ENCODE measurements around the gene TESK2.
"Not testable (repeated sequence)": the region's sequence is repeated elsewhere in the genome, so short reads cannot be mapped to it uniquely, and the experiment has no call there.

The TESK2 gene

DNA sequence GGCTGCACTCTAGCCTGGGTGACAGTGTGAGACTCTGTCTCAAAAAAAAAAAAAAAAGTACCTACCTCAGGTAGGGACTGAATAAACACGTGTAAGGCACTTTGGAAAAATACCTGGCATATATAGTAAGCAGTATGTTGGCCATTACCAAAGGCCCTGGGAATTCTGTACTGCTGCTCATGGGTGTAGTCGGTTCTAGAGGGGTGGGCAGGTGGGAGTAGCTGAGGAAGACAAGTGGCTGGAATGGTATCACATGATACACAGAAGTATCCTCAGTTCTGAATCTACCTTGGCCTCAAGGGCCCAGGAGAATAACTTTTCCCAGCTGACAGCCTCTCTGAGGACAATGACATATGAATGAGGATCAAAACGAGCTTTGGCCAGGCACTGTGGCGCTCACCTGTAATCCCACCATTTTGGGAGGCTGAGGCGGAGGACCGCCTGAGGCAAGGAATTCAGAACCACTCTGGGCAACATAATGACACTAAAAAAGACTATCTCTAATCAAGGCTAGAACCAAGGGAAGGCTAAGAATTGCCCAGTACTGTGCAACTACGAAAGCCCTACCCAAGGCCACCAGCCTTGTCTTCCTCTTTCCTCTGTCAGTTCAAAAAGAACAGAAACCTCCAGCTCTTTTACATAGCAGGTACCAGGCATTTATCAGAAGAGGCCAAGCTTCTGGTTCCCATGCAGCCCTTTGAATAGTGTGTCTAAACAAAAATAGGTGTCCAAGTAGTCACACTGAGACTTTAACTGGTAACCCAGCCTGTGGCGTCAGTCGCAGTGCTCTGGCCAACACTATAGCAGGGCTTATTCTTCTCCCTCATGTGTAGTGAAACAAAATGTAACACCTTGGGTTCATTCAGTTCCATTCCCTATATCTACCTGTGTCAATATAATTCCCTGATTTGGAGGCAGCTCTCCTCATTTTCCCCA, 19.3 kb upstream of the TESK2 start:
- DNase-seq = no peak

DNA sequence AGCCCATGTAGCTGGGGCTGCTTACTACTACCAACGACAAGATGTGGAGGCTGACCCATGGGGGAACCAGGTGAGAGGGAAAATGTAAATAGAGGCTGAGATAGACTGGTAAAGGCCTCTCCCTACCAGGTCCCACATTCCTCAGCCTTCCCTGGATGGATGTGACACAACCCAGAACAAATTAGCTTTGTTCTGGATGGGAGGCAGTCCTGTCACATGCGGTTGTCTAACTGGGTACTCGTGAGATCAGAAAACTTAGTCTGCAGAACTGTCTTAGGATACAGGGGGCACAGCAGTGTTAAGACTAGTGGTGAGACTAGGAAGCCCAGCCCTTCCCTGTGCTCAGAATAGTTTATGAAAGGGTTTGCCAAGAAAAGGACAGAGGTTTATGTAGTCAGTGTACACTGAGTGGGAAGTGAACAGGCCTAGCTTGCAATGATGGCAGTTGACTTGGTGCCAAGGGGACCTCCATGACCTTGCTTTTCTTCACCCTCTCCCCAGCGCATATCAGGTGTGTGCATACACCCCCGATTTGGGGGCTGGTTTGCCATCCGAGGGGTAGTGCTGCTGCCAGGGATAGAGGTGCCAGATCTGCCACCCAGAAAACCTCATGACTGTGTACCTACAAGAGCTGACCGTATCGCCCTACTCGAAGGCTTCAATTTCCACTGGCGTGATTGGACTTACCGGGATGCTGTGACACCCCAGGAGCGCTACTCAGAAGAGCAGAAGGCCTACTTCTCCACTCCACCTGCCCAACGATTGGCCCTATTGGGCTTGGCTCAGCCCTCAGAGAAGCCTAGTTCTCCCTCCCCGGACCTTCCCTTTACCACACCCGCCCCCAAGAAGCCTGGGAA, 17.6 kb upstream of the TESK2 start:
- no peak for DNase-seq

DNA sequence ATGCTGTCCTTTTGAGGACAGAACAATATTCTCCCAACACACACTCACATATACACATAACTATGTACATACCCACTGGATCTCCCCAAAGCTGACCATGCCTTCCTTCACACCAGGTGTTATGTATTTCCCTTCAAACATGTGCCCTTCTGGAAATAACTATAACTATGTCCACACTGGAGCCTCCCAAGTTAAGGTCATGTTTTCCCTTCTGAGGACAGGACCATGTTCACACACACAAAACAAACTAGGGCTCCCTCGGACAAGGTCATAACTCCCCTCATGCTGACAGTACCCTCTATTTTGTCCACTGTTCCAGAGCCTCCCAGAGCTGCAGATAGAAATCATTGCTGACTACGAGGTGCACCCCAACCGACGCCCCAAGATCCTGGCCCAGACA, 16.9 kb upstream of the TESK2 start:
- no peak for DNase-seq

DNA sequence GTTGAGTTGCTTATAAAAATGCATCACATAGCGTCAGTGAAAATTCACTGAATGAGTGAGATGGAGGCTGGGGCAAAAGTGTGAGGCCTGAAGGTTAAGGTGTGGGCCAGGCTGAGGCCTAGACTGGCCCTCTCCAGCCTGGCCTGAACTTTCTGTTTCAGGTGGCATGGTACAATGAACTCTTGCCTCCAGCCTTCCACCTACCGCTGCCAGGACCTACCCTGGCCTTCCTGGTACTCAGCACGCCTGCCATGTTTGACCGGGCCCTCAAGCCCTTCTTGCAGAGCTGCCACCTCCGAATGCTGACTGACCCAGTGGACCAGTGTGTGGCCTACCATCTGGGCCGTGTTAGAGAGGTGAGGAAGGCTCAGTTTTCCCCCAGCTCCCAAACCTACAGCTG, 16.2 kb upstream of the TESK2 start:
- no peak for DNase-seq

DNA sequence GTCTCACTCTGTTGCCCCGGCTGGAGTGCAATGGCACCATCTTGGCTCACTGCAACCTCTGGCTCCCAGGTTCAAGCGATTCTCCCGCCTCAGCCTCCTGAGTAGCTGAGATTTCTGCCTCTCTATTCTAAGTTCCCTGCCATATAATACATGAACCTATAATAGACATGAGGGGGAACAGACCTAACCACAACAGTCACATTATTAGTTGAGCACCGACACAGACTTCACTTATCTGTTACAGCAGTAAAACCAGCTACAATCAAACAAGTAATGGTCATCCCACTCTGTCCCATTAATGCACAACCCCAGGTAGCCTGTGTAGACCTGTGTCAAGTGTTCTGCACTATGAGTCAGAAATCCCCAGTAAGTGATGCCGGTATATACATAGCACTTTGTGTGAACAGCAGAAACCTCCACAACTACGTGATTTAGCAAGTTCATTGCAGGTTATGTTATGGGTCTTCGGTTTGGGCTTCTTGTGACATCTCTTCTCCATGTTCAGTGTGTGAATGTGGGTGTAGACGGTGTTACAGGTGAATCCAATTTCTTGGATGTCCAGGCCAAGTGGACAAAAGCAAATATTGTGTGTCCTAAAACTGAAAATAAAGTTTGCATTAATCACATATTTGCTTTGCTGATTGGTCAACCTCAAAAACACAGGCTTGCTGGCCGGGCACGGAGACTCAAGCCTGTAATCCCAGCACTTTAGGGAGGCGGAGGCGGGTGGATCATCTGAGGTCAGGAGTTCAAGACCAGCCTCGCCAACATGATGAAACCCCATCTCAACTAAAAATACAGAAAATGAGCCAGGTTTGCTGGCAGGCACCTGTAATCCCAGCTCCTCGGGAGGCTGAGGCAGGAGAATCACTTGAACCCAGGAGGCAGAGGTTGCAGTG, 12.7 kb upstream of the TESK2 start:
- no peak for DNase-seq

DNA sequence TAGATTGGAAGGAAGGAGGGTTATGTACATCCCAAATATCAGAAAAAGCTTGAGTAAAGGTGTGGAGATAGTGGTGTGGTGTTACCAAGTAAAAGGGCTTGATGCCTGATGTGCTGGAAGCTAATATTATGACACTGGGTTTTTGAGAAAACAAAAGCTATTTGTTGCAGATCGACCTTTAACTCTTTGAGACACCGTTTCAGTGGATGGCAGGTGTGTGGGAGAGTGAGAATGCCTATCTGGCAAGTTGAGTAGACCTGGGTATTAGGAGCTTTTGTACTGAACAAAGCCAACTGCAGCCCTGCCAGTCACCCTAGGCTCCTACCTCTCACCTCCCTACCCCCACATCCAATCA, 10.5 kb upstream of the TESK2 start:
- no peak for DNase-seq

DNA sequence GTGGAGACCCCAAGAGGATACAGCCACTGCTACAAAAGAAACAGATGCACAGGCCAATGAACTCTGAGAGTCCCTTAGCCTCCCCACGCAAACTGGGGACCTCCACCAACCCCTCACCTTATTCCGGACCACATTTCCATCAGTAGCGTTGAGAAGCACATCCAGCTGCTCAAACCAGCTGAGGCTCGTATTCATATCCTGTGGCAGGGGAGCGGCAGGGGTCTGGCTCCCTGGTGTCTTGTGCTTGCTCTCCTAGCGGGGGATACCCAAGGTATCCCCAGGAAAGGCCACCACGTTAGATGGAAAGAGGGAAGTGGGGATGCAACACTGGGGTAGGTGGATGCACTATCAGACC, 8.4 kb upstream of the TESK2 start:
- DNase-seq = no peak

DNA sequence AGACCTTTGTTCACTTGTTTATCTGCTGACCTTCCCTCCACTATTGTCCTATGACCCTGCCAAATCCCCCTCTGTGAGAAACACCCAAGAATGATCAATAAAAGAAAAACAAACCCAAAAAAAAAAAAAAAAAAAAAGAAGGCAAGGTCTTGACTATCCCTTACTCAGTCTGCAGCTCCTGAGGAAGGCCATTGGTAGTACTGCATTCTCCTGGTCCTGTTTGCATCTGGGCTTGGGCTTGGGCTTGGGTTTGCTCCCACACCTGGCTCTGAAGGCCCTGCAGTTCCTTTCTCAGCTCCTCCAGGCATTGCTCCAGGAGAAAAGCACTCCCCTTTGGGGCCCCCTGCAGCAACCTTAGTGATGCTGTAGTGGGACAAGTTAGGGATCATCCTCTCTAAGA, 7.3 kb upstream of the TESK2 start:
- DNase-seq = no peak

DNA sequence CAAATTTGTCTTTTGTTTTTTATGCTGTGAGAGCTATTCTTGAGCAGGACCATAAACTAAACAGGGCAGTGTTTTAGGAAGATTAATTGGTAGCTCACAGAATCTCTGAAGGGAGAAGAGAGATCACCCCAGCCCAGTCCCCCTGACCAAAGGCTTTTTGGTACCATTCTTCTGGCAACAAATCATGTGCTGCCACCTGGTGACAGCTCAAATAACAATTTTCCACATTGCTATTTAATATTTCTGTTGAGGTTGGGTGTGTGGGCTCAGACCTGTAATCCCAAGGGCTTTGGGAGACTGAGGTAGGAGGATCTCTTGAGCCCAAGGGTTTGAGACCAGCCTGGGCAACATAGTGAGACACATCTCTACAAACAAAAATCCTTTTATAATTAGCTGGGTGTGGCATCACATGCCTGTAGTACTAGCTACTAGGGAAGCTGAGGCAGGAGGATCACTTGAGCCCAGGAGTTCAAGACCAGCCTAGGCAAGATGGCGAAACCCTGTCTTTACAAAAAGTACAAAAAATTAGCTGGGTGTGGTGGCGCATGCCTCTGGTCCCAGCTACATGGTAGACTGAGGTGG, 2.2 kb upstream of the TESK2 start:
- DNase-seq = peak; percentile 25

DNA sequence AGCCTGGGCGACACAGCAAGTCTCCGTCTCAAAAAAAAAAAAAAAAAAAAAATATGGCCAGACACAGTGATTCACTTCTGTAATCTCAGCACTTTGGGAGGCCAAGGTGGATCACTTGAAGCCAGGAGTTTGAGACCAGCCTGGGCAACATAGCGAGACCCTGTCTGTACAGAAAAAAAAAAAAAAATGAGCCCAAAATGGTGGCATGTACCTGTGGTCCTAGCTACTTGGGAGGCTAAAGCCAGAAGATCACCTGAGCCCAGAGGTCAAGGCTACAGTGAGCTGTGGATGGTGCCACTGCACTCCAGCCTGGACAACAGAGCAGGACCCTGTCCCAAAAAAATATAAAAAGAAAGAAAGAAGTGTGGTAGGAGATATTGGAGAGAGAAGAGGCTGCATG, 1.7 kb upstream of the TESK2 start:
- no peak for DNase-seq

DNA sequence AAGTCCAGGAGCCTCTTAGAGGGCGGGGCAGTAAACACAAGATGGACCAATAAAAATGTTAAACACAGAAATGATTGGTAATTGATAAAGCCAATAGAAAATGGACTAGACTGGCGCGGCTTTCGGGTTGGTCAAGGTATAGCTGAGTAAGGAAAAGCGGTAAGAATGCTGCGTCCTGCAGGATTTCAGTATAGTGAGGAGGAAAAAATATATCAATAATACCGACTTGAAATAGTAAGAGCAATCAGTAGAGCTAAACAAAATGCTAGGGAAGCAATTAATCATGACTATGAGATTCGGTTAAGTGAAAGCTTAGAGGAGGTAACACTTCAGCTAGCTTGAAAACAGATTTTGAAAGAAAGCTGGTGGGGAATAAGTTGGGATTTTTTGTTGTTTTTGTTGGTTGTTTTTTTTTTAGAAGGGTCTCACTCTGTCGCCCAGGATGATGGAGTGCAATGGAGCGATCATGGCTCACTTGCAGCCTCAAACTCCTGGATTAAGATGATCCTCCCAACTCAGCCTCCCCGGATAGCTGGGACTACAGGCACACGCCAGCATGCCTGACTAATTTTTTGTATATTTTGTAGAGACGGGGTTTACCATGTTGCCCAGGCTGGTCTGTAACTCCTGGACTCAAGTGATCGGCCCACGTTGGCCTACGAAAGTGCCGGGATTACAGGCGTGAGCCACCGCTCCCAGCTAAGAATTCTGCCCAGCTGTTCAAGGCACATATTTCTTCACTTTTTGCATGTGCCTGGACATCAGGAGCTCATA, 711 bp upstream of the TESK2 start:
- no peak for DNase-seq

DNA sequence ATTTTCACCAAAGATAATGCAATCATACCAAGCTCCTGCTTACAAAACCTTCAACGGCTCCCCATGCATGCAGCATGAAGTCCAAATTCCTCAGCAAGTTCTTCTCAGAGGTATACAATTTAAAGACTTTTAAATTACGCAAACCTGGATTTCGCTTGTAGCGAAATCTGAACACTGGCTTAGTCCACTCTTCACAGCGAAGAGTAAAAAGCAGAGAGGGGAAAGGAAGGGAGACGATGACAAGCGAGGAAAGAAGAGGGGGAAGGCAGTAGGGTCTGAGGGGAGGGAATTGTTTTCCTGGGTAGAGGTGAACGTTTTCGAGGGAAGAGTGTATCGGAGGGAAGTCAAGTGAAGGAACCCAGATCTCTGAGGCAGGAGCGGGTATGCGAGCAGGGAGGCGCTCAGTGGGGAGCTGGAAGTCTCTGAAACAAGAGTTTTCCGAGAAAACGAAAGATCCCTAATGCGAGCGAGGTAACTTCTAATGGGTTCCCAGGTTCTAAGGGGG, 790 bp downstream of the TESK2 start:
- DNase-seq = no peak

DNA sequence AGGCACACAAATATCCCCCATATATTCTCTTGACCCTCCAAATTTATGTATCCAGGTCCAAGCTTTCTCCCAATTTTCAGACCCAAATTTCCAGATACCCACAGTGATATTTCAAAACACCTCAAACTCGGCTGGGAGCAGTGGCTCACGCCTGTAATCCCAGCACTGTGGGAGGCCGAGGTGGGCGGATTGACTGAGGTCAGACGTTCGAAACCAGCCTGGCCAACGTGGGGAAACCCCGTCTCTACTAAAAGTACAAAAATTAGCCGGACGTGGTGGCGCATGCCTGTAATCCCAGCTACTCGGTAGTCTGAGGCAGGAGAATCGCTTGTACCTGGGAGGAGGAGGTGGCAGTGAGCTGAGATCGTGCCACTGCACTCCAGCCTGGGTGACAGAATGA, 1.6 kb downstream of the TESK2 start:
- not testable (repeated sequence) for DNase-seq

DNA sequence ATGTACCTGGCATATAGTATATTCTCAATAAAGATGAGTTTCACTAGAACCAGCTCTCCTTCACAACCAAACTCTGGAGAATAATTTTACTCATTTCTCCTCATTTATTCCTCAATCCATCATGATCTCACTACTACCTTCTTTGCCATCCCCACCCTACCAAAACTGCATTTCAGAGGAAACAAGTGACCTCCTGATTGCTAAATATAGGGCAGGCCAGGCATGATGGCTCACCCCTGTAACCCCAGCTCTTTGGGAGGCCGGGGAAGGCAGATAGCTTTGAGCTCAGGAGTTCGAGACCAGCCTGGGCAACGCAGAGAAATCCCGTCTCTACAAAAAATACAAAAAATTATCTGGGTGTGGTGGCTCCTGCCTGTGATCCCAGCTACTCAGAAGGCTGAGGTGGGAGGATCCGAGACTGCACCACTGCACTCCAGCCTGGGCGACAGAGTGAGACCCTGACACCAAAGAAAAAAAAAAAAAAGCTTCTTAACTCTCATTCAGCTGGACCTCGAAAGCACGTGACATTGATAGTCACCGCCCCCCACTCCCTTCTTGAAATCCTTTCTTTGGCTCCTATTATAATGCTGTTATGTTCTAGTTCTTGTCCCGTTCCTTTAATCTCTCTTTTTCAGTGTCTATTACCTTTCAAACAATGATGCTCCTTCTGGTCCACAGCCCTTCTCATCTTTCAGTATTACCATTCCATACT, 2.1 kb downstream of the TESK2 start:
- DNase-seq = no peak

DNA sequence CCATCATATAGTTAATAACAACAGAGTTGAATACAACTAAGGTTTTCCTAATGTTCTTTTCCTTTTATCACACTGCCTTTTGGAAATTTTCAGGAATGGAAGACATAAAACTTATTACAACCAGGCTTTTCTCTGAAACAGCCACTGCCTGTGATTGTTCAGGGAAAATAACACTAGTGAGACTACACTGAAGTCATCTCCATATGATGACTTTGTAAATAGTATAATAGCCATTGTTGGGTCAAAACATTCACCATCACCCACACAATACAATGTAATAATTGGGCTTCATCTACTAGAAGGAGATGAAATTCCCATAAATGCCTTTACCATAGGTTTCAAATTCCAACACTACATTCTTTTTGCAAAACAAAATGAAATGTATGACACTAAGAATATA, 5.0 kb downstream of the TESK2 start:
- no peak for DNase-seq

DNA sequence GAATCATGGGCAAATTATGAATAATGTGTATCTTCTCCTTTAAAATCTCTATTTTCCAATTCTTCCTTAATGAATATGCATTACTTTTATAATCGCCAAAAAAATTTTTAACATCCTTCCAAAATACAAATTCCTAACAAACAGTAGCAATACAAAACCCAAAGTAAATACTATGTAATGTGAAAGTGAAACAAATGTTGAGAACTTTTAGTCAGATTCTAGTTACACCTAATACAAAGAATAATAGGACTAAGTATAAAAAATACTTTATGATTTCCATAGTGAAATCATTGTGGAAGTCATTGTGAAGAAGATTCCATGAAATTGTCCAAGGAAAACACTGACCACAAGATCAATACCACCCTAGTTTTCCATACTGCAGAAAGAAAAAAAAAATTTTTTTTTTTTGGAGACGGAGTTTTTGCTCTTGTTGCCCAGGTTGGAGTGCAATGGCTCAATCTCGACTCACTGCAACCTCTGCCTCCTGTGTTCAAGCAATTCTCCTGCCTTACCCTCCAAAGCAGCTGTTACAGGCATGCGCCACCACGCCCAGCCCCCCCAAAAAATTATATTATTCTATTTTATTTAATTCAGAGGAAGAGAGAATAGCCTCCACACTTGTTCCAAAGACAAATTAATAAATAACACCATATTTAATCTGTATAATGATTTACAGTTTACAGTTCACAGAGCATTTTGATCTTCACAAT, 11.8 kb downstream of the TESK2 start:
- DNase-seq = no peak

DNA sequence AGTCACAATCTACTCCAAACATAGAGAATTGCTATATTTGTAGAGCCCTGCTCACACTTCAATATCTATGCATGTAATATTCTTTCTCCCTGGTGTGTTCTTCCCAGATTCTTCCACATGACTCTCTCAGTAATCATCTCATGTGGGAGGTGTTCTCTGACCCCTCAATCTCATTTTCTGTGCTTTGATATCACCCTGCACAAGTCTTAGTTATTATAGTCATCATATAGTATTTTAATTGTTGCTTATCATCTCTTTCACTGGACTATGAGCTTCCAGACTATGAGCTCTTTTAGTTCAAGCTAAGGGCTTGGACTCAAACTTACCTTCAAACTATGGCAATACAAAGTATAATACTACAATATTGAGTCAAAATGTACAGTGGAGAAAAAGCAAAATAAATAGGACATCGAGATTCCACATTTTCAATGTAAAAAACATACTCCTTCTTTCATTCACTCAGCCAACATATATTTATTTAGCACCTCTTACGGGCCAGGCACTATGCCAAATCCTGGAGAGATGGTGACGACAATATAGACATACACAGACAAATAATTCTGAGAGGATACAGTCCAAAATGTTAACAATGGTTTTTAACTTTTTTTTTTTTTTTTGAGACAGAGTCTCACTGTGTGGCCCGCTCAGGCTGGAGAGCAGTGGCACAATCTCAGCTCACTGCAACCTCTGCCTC, 12.7 kb downstream of the TESK2 start:
- no peak for DNase-seq

DNA sequence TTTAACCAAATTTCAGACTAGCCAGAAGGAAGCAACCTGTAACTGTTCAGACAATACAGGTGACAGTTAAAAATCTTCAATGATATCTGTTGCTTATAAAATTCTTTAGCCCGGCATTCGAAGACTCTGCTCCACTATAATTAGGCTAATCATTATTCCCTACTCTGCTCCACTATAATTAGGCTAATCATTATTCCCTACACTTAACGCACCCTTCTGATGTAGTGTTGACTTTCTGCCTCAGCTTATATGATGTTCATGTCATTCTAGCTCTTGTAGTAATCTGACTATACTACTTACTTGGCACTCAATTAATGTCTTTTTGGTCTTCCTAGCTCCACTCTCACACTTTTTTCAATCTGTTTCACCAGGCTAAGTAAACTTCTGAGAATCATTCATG, 13.3 kb downstream of the TESK2 start:
- no peak for DNase-seq

DNA sequence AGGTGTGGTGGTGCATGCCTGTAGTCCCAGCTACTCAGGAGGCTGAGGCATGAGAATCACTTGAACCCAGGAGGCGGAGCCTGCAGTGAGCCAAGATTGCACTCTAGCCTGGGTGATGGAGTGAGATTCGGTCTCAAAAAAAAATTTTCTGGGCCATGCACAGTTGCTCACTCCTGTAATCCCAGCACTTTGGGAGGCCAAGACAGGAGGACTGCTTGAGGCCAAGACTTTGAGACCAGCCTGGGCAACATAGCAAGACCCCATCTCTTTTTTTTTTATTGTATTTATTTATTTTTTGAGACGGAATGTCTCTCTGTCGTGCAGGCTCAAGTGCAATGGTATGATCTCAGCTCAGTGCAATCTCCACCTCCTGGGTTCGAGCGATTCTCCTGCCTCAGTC, 16.8 kb downstream of the TESK2 start:
- DNase-seq = not testable (repeated sequence)
